Fibroblast of skin of left biceps (primary cell): ENCODE measurements around the gene RFX4.
"Not testable (repeated sequence)": the region's sequence is repeated elsewhere in the genome, so short reads cannot be mapped to it uniquely, and the experiment has no call there.

Experiments
- DNase-seq, 2 experiments: peaks; one replicate each; pipeline ENCODE4 v3.0.0-alpha.2; 2013; ENCODE audit warnings: low read depth in 2 of 2

The RFX4 gene

DNA sequence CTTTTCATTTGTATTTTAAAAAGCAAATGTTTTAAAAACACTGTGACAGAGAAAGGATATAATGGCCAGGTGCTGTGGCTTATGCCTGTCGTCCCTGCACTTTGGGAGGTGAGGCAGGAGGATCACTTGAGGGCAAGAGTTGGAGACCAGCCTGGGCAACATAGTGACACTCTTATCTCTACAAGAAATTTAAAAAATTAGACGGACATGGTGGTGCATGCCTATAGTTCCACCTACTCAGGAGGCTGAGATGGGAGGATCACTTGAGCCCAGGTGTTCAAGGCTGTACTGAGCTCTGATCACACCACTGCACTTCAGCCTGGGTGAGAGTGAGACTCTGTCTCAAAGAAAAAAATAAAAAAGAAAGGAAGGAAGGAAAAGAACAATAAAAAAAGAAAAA is 7.8 kb downstream of the RFX4 start:
- no peak for DNase-seq

DNA sequence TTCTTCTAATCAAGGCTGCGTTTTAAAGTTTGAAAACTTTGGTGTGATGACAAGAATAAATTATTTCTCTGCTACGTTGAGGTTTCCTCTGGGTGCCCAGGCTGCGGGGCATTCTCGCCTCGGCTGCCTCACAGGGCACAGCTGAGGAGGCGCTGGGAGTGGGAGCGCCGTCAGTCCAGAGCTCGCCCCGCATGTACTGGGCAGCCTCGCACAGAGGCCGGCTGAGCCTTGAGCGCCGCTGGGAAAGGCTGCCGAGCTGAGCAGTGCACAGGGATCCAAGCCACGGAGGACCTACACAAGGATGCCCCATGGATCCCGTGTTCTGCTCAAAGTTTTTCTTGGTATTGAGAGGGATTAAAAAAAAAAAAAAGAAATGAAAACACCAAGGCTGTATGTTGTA is 11.6 kb downstream of the RFX4 start:
- no peak for DNase-seq

DNA sequence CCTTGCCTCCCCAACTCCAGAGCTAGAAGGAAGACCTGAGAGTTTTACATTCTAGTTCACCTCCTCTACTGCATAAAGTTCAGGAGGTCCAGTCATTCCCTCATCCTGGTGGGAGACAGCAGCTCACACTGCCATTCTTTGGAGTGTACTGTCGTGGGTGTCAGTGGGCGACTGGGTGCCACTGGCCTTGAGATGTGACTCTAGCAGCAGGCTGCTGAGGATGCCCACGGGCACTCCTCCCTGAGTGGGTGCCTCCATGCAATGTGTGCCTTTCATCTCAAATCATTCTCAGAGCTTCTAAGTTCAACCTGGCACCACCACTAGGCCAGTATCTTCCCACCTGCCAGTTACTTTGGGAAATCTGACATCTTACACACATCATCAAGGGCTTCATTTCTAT is 12.5 kb downstream of the RFX4 start:
- no peak for DNase-seq

DNA sequence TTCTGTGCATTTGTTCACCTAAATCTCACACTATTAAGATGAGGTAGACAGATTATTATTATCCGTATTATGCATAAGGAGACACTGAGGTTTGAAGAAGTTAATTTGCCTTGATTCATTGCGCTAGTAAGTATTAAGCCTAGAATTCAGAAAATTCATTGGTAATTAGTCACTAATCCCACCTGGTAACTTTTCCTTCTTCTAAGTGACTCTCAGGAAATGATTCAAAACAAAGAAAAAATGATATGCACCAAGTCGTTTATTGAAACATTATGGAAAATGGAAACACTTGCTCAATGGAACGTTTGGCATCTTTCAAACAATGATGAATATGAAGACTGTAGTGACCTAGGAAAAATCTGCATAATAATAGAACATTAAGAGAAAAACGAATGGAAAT is 15.2 kb downstream of the RFX4 start:
- DNase-seq: no peak

GRCh38 chr12:106599302-106599701 is 16.5 kb downstream of the RFX4 start:
- no peak for DNase-seq

DNA sequence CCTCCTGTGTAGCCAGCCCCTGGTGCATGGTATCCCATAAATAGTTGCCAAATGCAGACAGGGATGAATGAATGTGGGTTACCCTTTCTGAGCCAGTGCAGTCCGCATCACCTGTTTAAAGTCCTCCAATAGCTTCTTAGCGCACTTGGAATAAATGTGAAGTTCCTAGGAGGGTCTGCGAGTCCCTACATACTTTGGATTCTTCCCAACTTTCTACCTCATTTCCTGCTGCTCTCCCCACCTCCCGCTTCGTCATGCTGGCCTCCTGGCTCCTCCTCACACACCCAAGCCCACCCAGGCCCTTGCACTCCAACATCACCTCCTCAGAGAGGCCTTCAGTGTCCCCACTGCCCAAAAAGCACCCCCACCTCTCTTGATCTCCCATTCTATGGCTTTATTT is 17.7 kb downstream of the RFX4 start:
- DNase-seq: no peak

- DNase-seq: no peak
Measured at GRCh38 chr12:106601031-106601430, 18.2 kb downstream of the RFX4 start.

DNA sequence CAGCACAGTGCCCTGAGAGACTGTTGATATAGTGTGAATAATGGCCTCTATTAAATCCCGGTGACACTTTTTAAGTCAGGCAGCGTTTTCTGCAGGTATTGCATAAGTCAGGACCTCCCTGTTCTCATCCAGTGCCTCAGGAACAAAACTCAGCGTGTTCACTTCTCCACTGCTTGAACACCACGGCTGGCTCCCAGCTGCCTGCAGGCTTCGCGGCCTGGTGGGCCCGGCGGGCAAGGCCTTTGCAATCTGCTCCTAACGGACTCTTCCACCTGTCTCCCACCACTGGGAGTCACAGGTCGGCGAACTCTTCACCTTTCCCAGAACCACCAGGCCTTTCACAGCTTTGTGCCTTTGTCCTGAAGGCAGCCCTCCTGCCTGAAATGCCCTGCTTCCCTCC is 18.7 kb downstream of the RFX4 start:
- no peak for DNase-seq

- no peak for DNase-seq
Measured at GRCh38 chr12:106602076-106602475, 19.3 kb downstream of the RFX4 start.

DNA sequence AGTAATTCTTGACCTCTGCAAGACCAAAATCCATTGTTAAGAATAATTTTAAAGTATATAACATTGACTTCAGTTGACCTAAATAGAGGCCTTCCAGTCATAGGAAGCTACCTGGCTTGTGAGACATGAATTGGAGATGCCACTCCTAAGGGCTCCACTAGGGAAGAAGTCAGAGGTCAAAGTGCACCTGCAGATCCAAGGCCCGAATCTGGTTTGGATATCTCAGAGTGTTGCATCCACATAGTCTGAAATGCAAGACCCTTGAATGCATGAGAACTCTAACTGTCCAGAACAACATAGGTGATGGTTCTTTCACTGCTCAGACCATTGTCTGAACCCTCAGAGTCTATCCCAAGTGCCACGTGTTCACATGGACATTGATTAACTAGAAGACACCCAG is 22.4 kb downstream of the RFX4 start:
- DNase-seq: no peak

GRCh38 chr12:106620588-106620987 is 37.8 kb downstream of the RFX4 start:
- DNase-seq: not testable (repeated sequence)

GRCh38 chr12:106625976-106626375 is 43.2 kb downstream of the RFX4 start:
- no peak for DNase-seq

- DNase-seq: peak; percentile 7 to 9
Measured at GRCh38 chr12:106629797-106630659, 47.2 kb downstream of the RFX4 start.

- no peak for DNase-seq
Measured at GRCh38 chr12:106631150-106631549, 48.3 kb downstream of the RFX4 start.

GRCh38 chr12:106631797-106632196 is 49.0 kb downstream of the RFX4 start:
- no peak for DNase-seq

- no peak for DNase-seq
Measured at GRCh38 chr12:106632797-106633450, 50.1 kb downstream of the RFX4 start.

GRCh38 chr12:106633451-106633823 is 50.6 kb downstream of the RFX4 start:
- DNase-seq: no peak

GRCh38 chr12:106634206-106634605 is 51.4 kb downstream of the RFX4 start:
- DNase-seq: no peak

DNA sequence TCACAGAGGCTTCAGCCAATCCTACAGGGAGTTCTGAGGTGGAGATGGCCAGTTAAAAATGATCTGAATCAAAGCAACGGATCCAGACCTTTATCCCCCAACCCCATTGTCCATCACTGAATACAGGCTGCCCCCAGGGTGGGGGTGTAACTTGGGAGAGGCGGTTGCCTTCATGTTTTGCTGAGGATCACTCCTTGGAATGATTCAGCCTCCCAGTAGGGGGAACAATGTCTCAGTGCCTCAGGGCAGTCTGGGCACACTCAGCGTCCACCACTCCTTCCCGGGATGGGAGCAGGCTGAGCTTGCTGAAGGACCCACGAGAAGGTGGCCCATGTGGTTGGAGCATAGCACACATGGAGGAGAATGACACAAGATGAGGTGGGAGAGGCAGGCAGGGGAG is 60.2 kb downstream of the RFX4 start:
- DNase-seq: no peak

- no peak for DNase-seq
Measured at GRCh38 chr12:106644335-106645073, 61.7 kb downstream of the RFX4 start.

DNA sequence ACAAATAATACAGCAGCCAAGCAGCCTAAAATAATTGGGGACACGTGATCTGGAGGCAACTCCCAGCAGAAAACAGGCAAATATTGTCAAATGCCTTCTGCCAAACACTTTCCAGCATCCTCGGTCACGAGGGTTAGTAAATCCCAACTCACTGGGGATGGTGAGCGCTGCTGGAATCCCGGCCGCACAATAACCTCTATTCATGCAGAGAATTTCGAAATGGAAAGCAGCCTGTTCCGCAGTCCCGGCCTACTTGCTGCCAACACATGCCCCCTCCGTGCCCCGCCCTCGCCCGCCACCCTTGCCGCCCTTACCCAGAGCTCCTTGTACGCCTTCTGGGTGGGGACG is 62.2 kb downstream of the RFX4 start:
- no peak for DNase-seq

DNA sequence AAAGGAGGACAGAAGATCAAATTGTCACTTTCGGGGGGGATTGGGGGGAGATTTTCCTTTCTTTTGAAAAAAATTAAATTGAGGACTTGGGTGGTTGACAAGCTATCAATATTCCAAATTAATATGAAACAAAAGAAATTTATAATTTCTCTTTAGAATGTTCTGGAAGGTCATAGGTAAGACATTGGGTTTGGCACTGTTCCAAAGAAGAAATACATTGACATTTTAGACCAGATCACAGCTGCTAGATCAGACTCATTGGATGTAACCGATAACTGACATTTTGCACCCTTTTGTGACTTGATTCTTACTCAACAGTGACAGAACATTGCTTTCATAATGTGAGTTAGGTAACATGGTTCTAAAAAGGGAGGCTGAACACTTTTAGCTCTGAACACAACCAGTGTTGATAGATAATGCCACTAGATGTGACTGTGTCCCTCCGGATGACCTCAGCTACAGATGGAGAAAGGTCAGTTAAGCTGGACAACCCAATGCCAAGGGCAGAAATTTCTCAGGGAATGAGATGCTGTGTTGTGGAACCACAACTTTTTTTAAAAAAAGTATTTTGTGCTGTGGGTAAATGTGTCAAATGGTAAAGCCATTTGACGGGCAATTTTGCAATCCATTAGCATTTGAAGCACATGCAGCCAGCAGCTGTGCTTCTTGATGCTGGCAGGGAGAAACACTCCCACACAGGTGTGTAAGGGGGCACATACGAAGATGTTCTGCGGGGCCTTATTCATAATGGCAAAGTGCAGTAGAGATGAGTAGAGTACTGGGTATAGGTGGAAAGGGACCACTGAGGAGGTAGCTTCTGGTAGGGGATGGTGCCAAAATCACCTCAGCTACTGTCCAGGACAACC is 62.9 kb downstream of the RFX4 start:
- no peak for DNase-seq
